Ectodermal cell (in vitro differentiated cells): ENCODE results near the gene PAX2.

Experiments used
- H3K27ac ChIP-seq: 2 replicates; pipeline ENCODE4 v1.7.0; 2013; ENCODE audit warnings: mild to moderate bottlenecking, low read depth, low read length; ENCODE audit not compliant: insufficient read depth, poor library complexity, severe bottlenecking
- H3K27me3 ChIP-seq: 2 replicates; pipeline ENCODE4 v1.7.0; 2013; ENCODE audit warnings: mild to moderate bottlenecking, low read length; ENCODE audit not compliant: insufficient read depth, control insufficient read depth, poor library complexity, severe bottlenecking
- H3K36me3 ChIP-seq: one replicate; pipeline ENCODE4 v1.7.0; 2013; ENCODE audit warnings: low read length; ENCODE audit not compliant: control insufficient read depth, insufficient read depth
- H3K4me1 ChIP-seq: one replicate; pipeline ENCODE4 v1.7.0; 2013; ENCODE audit warnings: low read length; ENCODE audit not compliant: control insufficient read depth, insufficient read depth
- H3K4me3 ChIP-seq: 2 replicates; pipeline ENCODE4 v1.7.0; 2013; ENCODE audit warnings: low read depth, low read length, control low read depth; ENCODE audit not compliant: insufficient read depth
- H3K9me3 ChIP-seq: 2 replicates; pipeline ENCODE4 v1.7.0; 2013; ENCODE audit warnings: mild to moderate bottlenecking, low read length, moderate library complexity; ENCODE audit not compliant: control insufficient read depth
- WGBS, 2 experiments: methylation state at CpG; one replicate each; pipeline ENCODE4 v1.1.7; 2013; ENCODE audit warnings: missing lambda C conversion rate in 2 of 2; 5-methylcytosine and 5-hydroxymethylcytosine counted together

PAX2 gene

GRCh38 chr10:100747456-100748230, 2.3 kb downstream of the PAX2 start:
- peaks cover 35% of the 10 kb centered on the region for H3K4me1 ChIP-seq
- peaks cover 100% of the 10 kb centered on the region for H3K27me3 ChIP-seq
- H3K9me3 ChIP-seq: no peaks in the 10 kb centered on the region
- no peaks in the 10 kb centered on the region for H3K36me3 ChIP-seq
- H3K27ac ChIP-seq: no peak overlapping the region
- H3K4me3 ChIP-seq: peak overlapping the region; percentile 25
- 1% methylated on average over 57 of the region's 57 CpGs for WGBS, 2 experiments

DNA sequence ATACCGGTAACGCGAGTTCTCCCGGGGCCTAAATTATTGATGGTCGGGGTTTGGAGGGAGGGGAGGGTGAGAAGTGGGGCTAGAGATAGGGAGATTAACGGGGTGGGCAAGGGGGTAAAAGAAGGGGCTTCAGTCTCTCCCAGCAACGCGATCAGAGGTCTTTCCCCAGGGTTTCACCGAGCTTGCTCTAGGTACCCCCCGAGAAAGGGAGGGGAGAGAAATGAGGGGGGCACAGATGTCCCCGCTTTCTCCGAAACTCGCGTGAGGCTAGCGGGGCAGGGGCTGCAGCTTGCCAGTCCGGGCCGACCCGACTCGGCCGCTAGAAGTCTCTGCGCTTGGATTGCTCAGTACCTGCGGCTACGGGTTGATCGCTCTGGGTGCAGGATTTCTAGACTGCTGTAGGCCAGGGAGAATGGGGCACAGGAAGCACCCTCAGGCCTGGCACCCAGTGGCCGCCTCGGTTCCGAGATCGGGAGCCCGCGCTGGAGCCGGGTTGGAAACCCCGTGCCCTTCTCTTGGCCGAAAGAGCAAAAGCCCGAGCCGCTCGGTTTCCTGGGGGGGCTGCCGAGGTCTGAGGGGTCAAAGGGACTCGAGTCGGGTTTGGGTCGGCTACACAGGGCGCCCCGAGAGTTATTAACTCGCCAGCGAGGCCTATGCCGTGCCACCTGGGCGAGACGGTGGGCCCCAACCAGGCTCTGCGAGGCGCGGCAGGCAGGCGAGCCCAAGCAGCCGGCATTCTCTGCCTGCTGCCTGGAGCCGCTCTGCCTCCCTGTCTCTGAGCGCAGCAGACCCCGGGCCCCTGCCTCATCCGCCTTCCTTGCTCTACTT, 3.1 kb downstream of the PAX2 start:
- Histone ChIP-seq H3K36me3 (no peaks in the 10 kb centered on the region), H3K27me3 (peaks cover 100% of the 10 kb centered on the region), H3K27ac (no peak overlapping the region), H3K9me3 (no peaks in the 10 kb centered on the region), H3K4me1 (peaks cover 29% of the 10 kb centered on the region), H3K4me3 (peak overlapping the region; percentile 25)
- WGBS, 2 experiments: 1% methylated on average over 56 of the region's 56 CpGs

DNA sequence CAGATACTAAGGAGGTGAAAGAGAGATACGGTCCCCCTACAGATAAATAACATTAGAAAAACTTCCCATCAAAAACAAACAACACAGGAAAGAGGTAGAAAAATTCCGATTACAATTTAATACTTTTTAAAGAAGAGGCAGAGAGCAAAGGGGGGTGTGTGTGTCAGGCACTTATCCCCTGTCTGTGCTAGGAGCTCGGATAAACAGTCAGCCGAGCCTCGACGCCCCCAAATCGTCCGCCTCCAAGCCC, 3.6 kb downstream of the PAX2 start:
- Histone ChIP-seq H3K9me3 (no peaks in the 10 kb centered on the region), H3K4me3 (no peak overlapping the region), H3K27me3 (peaks cover 100% of the 10 kb centered on the region), H3K36me3 (no peaks in the 10 kb centered on the region), H3K27ac (no peak overlapping the region), H3K4me1 (peaks cover 25% of the 10 kb centered on the region)
- 7% methylated on average over 8 of the region's 8 CpGs for WGBS, 2 experiments

- H3K4me3 ChIP-seq: no peak overlapping the region
- no peaks in the 10 kb centered on the region for H3K36me3 ChIP-seq
Measured at GRCh38 chr10:100749309-100750217, 4.2 kb downstream of the PAX2 start.

DNA sequence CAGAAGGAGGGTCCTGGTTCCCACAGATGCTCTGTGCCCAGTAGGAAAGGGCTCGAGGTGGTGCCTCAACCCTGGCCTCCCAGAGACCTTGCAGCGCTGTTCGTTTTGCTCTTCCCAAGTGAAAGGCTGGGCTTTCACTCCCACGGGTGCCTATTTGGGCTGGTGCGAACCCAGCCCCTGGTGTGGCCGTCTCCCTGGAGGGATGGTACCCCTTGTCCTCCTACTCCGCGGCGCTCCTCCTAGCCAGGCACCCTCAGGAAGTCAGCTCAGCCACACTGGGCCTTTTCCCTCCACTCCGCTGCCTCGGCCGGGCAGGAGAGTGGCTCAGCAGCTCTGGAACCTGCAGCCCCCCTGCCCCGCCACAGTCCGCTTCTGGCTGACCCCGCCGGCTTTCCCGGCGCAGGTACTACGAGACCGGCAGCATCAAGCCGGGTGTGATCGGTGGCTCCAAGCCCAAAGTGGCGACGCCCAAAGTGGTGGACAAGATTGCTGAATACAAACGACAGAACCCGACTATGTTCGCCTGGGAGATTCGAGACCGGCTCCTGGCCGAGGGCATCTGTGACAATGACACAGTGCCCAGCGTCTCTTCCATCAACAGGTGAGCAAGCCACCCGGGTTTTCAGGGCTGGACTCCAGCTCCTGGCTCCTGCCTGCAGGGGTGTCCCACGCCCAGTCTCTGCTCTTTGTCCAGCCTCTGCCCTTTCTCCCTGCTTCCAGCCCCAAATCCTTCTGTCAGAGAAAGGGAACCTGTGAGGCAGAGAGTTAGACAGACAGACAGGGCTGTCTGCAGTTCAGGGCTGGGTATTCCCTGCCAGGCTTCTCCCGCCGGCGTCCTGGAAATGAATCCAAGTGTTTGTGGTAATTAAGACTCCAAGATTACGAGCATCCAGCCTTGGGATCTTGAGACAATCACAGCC, 5.2 kb downstream of the PAX2 start:
- no peak overlapping the region for H3K4me3 ChIP-seq
- no peaks in the 10 kb centered on the region for H3K9me3 ChIP-seq
- no peak overlapping the region for H3K27ac ChIP-seq
- peaks cover 100% of the 10 kb centered on the region for H3K27me3 ChIP-seq
- no peaks in the 10 kb centered on the region for H3K36me3 ChIP-seq
- H3K4me1 ChIP-seq: peaks cover 19% of the 10 kb centered on the region
- WGBS, 2 experiments: 15 to 17% methylated on average over 37 of the region's 37 CpGs

More at GRCh38 chr10:100749309-100750217, 4.2 kb downstream of the PAX2 start:
- H3K4me1 ChIP-seq: peaks cover 19% of the 10 kb centered on the region
- no peak overlapping the region for H3K27ac ChIP-seq
- no peaks in the 10 kb centered on the region for H3K9me3 ChIP-seq
- 5 to 6% methylated on average over 50 of the region's 50 CpGs for WGBS, 2 experiments
- peaks cover 100% of the 10 kb centered on the region for H3K27me3 ChIP-seq

DNA sequence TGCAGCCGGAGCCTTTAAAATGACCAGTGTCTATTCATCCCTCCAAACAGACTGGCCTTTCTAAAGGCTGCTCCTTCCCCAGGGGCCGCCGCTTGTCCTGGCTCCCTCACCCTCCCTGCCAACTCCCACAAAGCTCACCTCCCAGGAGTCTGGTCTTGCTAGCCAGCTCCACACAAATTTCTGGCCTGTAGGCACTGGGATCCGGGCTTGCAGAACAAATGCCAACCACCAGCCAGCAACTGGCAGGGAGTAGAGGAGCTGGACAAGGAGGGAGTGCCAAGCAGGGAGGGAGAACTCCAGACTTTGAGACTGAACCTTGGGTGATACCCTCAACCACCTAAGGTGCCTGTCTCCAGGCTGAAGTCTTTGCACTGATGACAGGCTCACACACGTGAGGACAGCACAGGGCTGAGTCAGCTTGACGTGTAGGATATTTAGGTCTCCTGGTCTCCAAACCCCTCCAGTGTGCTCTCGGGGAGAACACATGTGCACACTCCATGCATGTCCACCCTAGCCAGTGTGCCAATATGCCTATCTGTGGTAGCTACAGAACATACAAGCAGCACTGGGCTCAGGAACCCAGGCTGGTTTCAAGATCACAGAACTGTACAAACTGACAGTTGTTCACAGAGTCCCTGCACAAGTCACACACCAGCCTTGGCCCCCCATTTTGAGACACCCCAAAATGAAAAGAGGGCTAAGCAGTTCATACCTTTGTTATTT, 6.0 kb downstream of the PAX2 start:
- H3K4me3 ChIP-seq: no peak overlapping the region
- 44 to 53% methylated on average over 7 of the region's 7 CpGs for WGBS, 2 experiments
- peaks cover 100% of the 10 kb centered on the region for H3K27me3 ChIP-seq
- no peaks in the 10 kb centered on the region for H3K9me3 ChIP-seq
- H3K27ac ChIP-seq: no peak overlapping the region
- H3K4me1 ChIP-seq: peaks cover 14% of the 10 kb centered on the region
- no peaks in the 10 kb centered on the region for H3K36me3 ChIP-seq

- Histone ChIP-seq H3K4me1 (peaks cover 4% of the 10 kb centered on the region), H3K27ac (no peak overlapping the region), H3K9me3 (no peaks in the 10 kb centered on the region), H3K4me3 (no peak overlapping the region), H3K27me3 (peaks cover 90% of the 10 kb centered on the region), H3K36me3 (no peaks in the 10 kb centered on the region)
- 100% methylated on average over 1 of the region's 1 CpG for WGBS, 2 experiments
Measured at GRCh38 chr10:100755821-100756220, 10.4 kb downstream of the PAX2 start.

DNA sequence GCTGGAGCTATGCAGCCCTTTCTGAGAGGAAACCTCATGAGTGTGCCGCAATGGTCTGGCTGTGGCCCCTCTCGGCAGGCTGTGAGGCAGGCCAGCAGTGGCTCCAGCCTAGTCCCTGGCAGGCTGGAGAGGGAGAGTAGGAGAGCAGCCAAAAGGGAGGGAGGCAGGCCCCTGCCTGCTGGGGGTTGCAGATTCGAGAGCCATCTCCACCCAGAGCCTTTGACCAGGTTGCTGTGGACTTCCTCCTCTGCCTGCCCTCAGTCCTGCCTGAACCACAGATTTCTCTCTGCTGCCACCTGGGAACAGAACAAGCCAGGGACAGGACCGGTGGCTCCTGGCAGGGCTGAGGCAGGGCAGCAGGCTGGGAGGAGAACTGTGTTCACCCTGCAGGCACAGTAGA, 13.9 kb downstream of the PAX2 start:
- 67 to 72% methylated on average over 4 of the region's 4 CpGs for WGBS, 2 experiments

DNA sequence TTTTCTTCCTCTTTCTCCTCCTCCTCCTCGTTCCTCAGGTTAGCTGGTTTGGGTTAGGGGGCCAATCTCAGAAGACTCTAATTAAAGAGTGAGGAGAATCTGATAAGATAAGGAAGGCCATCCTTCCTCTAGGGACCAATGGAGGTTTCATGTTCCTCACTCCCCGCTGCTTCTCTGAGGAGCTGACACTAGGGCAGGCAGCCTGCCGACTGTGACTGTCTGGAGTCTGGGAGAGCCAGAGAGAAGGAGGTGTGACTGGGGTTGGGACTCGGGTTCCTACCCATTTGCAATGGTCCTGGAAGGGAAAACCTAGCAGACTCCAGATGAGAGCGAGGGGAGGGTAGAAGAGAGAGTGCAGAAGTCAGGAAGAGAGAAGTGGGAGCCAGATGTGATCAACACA, 15.3 kb downstream of the PAX2 start:
- no peak overlapping the region for H3K27ac ChIP-seq
- peaks cover under 1% of the 10 kb centered on the region for H3K4me1 ChIP-seq
- 66 to 69% methylated on average over 4 of the region's 5 CpGs for WGBS, 2 experiments
- H3K9me3 ChIP-seq: no peaks in the 10 kb centered on the region
- no peak overlapping the region for H3K4me3 ChIP-seq
- H3K27me3 ChIP-seq: peaks cover 62% of the 10 kb centered on the region
- no peaks in the 10 kb centered on the region for H3K36me3 ChIP-seq

More for the DNA sequence above, 13.9 kb downstream of the PAX2 start:
- H3K27ac ChIP-seq: no peak overlapping the region
- no peaks in the 10 kb centered on the region for H3K9me3 ChIP-seq
- no peaks in the 10 kb centered on the region for H3K36me3 ChIP-seq
- peaks cover 72% of the 10 kb centered on the region for H3K27me3 ChIP-seq
- H3K4me1 ChIP-seq: peaks cover 4% of the 10 kb centered on the region
- no peak overlapping the region for H3K4me3 ChIP-seq
